ENCODE measurements around the gene FAM110A.
A peak's percentile ranks its signal among the peaks of the same experiment; 100 is the strongest.
"Not testable (repeated sequence)": the region's sequence is repeated elsewhere in the genome, so short reads cannot be mapped to it uniquely, and the experiment has no call there.

The FAM110A gene

GRCh38 chr20:833450-834150, at the start of gene FAM110A:
TSS of gene FAM110A (plus strand) at chr20:833715. CDS start at chr20:844805, 11,090 bp downstream.
- DNase-seq: peak; percentile 94

- no peak for DNase-seq
Measured at GRCh38 chr20:787825-788224, 45.7 kb upstream of the FAM110A start.

- DNase-seq: no peak
Measured at GRCh38 chr20:791056-791455, 42.5 kb upstream of the FAM110A start.

- DNase-seq: no peak
Measured at GRCh38 chr20:792248-792647, 41.3 kb upstream of the FAM110A start.

GRCh38 chr20:796921-797320, 36.6 kb upstream of the FAM110A start:
- DNase-seq: no peak

- not testable (repeated sequence) for DNase-seq
Measured at GRCh38 chr20:798746-799145, 34.8 kb upstream of the FAM110A start.

- not testable (repeated sequence) for DNase-seq
Measured at GRCh38 chr20:800026-800425, 33.5 kb upstream of the FAM110A start.

- no peak for DNase-seq
Measured at GRCh38 chr20:801678-802077, 31.8 kb upstream of the FAM110A start.

- no peak for DNase-seq
Measured at GRCh38 chr20:805713-806112, 27.8 kb upstream of the FAM110A start.

- not testable (repeated sequence) for DNase-seq
Measured at GRCh38 chr20:811776-812434, 21.6 kb upstream of the FAM110A start.

- DNase-seq: not testable (repeated sequence)
Measured at GRCh38 chr20:812435-812814, 21.1 kb upstream of the FAM110A start.

GRCh38 chr20:813390-813789, 20.1 kb upstream of the FAM110A start:
- no peak for DNase-seq

- no peak for DNase-seq
Measured at GRCh38 chr20:815226-815625, 18.3 kb upstream of the FAM110A start.

GRCh38 chr20:815914-816606, 17.5 kb upstream of the FAM110A start:
- DNase-seq: peak; percentile 51

- no peak for DNase-seq
Measured at GRCh38 chr20:818001-818664, 15.4 kb upstream of the FAM110A start.

- DNase-seq: no peak
Measured at GRCh38 chr20:819680-820322, 13.7 kb upstream of the FAM110A start.

- no peak for DNase-seq
Measured at GRCh38 chr20:820323-820953, 13.1 kb upstream of the FAM110A start.

GRCh38 chr20:821046-821730, 12.3 kb upstream of the FAM110A start:
- no peak for DNase-seq

GRCh38 chr20:821731-822065, 11.8 kb upstream of the FAM110A start:
- no peak for DNase-seq

- DNase-seq: no peak
Measured at GRCh38 chr20:822651-823573, 10.6 kb upstream of the FAM110A start.

- DNase-seq: no peak
Measured at GRCh38 chr20:823574-823902, 10.0 kb upstream of the FAM110A start.

Measured in stimulated activated naive CD4-positive, alpha-beta T cell treated with Interleukin-2 at 50 U/mL for 16 hours (primary cell).